Activated CD8-positive, alpha-beta memory T cell treated with anti-CD3 and anti-CD28 coated beads for 4 hours (primary cell): ENCODE data around the gene HMBS.
"Not testable (repeated sequence)": the region's sequence is repeated elsewhere in the genome, so short reads cannot be mapped to it uniquely, and the experiment has no call there.

Source experiments
- DNase-seq, 2 donors: peaks; one replicate each; pipeline ENCODE4 v3.0.0-alpha.2; 2020; ENCODE audit warnings: low read depth in 2 of 2

Gene HMBS

DNA sequence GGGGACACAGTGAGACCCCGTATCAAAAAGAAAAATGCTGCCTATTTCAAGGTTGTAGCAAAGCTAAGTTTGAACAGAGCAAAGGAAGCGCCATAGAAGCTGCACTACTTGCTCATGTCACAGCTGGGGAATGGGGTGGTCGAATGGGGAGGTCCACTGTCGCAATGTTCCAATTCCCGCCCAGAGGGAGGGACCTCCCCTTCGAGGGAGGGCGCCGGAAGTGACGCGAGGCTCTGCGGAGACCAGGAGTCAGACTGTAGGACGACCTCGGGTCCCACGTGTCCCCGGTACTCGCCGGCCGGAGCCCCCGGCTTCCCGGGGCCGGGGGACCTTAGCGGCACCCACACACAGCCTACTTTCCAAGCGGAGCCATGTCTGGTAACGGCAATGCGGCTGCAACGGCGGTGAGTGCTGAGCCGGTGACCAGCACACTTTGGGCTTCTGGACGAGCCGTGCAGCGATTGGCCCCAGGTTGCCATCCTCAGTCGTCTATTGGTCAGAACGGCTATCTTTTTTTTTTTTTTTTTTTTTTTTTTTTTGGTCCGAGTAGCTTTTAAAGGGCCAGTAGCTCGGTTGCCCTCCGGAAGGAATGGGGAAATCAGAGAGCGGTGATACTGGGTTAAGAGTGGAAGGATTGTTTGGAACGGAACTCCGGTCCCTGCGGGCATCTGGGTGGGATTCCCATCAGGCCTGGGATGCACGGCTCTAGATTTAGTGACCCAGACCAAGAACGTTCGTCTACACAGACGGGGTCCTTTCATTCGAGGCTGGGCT is at the start of gene HMBS:
HMBS (plus strand) TSS at position 219 of the 774 bp plus-strand sequence; CDS start at position 372, 153 bp downstream.
- DNase-seq = peak; percentile 85 to 87

DNA sequence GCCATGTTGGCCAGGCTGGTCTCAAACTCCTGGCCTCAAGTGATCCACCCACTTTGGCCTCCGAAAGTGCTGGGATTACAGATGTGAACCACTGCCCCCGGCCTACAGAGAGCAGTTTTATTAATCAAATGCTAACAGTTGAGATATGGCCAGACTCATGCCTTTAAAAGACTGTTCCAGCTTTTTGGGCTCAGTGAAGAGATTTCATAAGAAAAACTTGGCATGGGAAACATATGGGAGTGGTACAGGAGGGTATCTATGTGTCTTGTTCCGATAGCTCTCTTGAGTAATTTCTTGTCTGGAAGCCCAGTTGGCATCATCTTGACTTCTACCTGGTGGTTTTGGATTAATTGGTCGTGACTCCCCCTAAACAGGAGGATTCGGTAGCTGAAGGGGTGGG is 45.8 kb upstream of the HMBS start:
- no peak for DNase-seq

DNA sequence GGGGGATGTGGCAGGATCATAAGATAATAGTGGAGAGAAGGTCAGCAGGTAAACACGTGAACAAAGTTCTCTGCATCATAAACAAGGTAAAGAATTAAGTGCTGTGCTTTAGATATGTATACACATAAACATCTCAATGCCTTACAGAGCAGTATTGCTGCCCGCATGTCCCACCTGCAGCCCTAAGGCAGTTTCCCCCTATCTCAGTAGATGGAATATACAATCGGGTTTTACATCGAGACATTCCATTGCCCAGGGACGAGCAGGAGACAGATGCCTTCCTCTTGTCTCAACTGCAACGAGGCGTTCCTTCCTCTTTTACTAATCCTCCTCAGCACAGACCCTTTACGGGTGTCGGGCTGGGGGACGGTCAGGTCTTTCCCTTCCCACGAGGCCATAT is 45.2 kb upstream of the HMBS start:
- not testable (repeated sequence) for DNase-seq

DNA sequence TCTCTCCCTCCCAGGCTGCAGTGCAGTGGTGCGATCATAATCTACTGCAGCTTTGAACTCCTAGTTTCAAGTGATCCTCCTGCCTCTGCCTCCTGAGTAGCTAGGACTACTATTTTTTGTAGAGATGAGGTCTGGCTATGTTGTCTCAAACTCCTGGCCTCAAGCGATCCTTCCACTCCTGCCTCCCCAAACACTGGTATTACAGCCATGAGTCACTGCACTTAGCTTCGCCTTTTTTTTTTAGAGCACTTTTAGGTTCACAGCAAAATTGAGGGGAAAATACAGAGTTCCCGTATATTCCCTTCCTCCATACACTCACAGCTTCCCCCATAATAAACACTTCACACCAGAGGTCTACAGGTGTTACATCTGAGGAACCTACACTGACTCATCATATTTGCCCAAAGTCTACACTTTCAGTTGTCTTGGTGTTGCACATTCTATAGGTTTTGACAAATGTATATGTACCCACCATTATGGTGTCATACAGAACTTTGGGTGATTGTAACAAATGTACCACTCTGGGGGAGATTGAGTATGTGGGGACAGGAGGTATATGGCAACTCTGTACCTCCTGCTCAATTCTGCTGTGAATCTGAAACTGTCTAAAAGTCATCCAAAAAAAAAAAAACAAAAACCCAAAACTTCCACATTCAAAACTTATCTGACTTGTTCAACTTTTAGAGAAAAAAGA is 42.7 kb upstream of the HMBS start:
- no peak for DNase-seq

DNA sequence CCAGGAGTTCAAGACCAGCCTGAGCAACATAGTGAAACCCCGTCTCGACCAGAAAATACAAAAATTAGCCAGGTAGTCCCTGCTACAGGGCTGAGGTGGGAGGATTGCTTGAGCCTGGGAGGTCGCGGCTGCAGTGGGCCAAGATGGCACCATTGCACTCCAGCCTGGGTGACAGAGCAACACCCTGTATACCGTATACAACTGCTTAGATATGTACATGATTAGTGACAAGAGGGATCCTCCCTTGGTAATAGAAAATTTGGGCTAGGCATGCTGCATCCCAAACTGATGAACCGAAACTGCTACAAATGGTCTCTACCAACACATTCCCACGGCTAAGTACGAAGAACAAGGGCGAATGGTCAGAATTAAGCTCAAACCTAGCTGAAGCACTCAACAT is 41.8 kb upstream of the HMBS start:
- DNase-seq = no peak

DNA sequence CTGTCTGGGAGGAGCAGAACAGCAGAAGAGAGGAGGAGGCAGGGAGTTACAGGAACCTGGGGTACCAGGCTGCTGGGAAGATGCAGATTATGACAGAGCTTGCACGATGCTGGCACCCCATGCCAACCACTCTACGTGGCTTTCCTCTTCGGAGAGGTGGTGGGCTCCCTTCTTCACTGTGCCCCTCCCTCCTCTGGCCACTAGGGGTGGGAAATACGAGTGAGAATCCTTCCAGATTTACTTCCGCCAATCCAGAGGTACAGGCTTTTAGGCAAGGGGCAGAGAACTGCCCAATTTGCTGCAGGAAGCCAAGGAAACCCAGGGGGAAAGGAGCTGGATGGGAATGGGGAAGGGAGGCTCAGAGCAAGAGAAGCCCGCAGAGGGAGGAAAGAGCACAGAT is 40.0 kb upstream of the HMBS start:
- DNase-seq = no peak

DNA sequence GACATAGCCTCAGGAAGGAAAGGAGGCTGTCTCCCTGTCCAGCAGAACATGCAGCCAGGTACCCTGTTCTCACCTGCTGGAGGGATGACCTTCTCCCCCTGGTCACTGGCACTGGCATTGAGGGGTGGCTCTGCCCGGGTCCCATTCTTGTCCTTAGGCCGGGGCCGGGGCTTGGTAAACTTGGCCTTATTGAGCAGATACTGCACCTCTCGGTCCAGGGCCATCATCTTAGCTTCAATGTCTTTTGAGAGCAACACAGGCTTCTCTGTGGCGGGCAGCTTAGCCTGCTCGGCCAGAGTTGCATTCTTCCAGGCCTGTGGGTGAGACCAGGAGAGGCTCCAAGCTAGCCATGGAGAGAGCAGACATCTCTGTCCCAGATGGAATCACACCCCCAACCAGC is 38.2 kb upstream of the HMBS start:
- DNase-seq = no peak

DNA sequence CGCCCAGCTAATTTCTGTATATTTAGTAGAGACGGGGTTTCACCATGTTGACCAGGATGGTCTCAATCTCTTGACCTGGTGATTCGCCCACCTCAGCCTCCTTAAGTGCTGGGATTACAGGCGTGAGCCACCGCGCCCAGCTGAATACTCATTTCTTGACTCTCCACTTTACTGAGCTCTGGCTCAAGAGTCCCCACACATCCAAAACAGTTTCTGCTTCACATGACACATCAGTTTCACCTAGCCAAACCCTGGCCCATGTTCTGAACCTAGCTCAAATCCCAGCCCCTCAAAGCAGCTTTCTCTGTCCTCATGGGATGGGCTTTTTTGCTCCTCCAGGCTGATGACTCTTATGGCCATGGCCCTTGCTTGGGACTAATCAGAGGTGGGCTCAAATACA is 37.5 kb upstream of the HMBS start:
- DNase-seq = no peak

DNA sequence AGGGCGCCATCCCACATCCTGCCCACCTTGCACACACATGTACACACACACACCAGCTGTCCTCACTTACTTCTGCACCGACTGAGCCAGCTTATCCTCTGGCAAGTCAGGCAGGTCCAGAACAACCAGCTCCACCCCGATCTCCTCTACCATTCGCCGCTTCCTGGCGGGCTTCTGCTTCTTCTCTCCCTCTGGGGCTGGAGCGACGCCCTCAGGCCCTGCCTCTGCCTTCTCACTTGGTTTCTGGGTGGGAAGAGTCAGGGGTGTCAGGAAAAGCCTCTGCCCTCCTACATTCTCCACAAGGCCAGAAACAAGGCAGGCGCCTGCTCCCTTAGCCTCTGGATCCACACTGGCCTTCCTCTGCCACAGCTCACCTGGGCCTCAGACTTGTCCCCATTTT is 36.0 kb upstream of the HMBS start:
- no peak for DNase-seq

DNA sequence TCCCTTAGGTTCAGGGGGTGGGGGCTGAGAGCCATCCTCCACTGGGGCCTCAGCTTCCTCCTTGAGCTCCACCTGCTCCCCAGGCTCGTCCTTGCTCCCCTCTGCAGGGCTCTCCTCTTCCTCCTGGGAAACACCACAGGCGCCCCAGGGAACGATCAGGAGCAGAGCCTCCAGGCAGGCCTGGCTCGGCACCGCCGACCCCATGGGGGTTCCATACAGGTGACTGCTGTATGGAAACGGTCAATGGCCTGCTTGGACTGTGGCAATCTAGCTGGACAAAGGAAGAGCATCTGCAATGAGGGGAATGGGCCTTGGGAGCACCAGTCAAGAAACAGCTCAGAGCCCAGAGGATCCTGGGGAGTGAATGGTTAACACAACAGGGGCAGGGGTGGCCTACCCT is 35.6 kb upstream of the HMBS start:
- DNase-seq = no peak

DNA sequence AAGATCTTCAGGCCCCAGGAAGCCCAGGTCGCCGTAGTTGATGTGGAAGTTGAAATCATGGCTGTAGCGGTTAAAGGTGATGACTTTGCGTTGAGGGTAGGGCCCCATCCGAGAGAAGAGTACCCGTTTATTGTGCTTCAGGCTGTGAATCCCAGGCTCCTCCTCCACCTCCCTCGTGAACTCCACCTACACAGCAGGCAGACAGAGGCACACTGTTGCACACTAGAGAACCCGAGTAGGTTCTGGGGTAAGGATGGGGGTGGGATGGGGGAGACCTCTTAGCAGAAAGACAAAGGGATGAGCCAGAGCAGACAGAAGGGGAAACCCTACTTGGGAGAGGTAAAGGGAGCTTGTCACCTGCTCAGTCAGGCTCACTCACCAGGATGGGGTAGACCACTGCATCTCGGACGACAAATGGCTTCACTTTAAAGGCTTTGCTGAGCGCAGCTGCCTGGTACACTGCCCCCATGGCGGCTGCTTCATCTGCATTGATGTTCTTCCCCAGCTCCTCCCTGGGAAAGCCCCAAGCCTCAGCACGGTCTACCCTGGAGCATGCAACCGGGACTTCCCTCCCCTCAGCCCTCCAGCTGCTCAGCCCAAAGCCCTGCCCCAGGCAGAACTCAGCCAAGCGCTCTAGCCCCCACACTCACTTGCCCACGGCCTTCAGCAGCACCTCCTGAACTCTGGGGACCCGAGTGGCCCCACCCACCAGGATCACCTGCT is 33.1 kb upstream of the HMBS start:
- no peak for DNase-seq

DNA sequence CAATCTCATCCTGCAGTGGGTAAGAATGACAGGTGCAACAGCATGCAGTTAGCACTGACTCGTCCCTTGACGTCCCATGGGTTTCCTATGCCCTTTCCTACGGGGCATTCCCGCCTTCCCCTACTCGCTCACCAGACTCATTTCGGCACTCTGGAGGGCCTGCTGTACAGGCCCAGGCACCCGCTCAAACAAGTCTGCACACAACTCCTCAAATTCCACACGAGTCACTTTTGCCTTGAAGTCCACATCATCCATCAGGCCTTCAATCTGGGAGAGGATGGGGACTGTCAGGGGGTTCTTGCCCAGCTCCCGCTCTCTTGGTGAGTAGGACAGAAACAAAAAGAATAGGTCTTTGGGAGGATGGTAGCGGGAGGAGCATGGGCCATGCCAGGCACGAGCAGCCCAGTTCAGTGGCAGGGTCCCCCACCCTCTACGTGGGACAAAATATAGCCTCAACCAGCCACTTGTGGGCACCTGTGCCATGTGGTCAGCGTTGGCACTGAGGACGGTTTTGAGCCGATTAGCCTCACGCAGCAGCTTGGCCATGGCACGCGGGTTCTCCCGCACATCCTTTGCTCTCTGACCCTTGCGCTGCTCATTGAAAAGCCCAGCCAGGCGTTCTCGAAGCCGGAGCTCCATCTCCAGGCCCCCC is 32.4 kb upstream of the HMBS start:
- no peak for DNase-seq

DNA sequence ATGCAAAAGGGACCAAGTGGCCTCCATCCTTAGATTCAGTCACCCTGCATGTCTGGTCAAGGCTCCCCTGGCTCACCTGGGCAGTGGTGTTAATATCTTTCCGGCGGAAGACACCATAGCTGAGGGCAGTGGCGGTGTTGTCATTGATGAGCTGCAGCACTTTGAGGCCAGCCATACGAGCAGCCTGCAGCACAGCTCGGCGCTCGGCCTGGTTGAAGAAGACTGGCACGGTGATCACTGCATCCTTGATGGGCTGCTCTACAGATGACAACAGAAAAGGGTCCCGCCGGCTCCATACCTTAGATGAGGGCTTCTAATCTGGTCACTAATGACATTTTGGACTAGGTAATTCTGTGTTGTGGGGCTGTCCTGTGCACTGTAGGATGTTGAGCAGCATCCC is 30.3 kb upstream of the HMBS start:
- DNase-seq = no peak

DNA sequence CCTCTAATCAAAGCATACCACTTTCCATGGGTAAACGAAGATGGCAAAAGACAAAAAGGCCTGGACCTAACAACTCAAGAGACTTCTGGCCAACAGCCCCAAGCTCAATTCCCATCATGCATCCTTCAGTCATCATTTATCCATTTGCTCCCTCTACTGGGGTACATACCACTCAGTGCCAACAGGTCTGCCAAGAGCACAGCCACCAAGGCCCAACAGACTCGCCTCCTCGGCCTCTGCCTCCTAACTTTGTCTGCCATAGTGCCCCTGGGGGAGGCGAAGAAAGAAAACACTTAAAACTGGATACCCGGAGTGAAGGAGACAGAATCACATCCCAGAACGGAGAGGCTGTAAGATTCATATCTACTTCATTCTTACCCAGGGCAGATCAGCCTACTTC is 28.8 kb upstream of the HMBS start:
- DNase-seq = no peak

DNA sequence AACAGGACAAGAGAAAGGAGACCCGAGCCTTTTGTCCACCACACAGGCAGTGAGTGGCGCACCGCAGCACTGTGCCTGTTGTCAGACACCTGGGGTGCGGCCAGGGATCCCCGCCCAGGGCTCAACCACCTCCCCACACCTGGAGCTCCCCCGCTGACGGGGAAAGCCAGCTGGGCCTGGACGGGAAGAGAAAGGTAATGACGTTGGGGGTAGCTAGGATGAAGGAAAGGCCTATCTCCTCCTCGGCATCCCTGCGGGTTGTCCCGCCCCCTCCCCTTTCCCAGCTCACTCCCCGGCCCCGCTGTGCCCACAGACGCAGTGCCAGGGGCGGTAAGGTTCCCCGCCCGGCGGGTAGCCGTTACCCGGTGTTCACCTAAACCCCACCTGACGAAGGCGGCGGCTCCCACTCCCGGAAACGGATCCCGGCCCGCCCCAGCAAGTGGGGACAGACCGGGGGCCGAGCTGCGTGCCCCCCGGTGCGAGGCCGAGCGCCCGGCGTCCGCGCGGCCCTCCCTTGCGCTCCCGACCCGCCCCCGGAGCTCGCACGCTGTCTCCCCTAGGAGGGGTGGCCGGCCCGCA is 28.2 kb upstream of the HMBS start:
- DNase-seq = peak; percentile 16 to 18

DNA sequence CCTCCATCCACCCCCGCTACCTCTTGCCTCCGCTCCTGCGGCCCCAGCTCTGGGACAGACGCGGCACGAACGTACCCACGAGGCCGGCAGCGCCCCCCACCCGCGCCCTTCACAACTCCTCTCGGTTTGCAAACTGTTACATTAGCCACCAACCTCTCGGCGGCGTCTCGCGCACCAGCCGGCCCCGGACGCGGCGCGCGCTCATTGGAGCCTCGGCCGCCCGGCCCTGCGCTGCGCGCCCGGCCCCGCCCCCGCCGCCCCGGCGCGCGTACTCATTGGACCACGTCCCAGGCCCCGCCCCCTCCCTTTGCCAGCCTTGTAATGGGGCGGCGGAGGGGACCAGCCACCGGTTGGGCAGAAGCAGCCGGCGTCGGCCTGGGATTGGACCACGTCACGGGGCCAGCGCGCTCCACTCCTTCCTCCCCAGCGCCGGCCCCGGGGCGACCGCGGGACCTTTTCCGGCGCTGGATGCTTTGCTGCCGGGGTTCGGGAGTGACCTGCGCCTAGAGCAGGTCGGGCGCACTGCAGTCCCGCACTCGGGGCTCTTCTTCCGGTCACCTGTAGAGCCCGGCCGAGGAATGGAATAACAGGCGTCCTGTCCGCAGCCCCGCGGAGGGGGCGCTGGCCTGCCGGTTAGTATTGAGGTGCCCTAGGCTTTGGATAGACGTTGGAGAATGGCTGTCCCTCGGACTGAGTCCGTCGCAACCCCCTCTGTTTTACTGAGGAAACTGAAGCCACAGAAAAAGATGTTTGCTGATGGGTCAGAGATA is 27.5 kb upstream of the HMBS start, which contains the start of gene HYOU1:
HYOU1 (minus strand) TSS at position 206 of the 770 bp plus-strand sequence. CDS start 1,045 bp downstream, outside the sequence.
- DNase-seq = peak; percentile 95 to 98

DNA sequence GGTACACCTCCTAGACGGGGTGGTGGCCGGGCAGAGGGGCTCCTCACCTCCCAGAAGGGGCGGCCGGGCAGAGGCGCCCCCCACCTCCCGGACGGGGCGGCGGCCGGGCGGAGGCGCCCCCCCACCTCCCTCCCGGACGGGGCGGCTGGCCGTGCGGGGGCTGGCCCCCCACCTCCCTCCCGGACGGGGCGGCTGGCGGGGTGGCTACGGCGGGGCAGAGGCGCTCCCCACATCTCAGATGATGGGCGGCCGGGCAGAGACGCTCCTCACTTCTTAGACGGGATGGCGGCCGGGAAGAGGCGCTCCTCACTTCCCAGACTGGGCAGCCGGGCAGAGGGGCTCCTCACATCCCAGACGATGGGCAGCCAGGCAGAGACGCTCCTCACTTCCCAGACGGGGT is 25.6 kb upstream of the HMBS start:
- DNase-seq = not testable (repeated sequence)

DNA sequence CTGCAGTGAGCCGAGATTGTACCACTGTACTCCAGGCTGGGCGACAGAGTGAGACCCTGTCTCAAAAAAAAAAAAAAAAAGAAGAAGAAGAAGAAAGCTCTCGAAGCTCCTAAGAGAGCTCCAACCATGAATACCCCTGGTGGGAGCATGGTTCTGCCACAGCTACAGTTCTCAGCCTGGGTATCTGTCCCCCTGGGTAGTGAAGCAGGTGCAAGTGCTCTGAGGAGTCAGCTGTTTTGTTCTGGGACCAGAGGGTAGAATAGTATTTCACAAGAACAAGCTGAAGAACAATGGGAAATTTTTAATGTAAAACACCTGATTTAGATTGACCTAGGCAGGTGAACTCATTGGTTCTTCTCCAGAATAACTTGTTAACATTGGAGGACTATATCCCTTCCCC is 23.4 kb upstream of the HMBS start:
- DNase-seq = no peak

DNA sequence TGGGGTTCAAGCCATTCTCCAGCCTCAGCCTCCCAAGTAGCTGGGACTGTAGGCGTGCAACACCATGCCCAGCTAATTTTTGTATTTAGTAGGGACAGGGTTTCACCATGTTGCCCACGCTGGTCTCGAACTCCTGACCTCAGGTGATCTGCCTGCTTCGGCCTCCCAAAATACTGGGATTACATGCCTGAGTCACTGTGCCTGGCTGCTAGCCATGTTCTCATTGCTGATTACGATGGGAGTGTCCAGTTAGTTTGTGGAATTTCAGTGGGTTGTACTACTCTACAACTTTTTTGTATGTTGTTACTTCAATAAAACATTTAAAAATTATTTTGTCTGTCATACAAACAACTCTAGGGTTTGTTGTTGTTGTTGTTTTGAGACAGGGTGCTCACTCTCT is 21.9 kb upstream of the HMBS start:
- no peak for DNase-seq

DNA sequence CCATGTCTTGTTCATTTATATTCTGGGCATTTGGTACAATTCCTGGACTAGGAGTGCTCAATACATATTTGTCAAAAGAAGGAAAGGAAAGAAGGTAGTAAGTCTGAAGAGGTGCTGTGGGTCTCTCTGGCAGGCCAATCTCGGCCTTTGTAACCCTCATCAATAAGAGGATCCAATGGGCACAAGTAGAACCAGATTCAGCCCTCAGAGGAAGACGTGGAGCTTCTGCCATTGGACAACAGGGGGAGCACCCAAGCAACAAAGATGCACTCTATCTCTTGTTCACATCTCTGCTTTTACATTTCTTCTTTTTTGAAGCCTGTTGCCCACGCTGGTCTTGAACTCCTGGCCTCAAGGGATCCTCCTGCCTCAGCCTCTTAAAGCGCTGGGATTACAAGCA is 19.3 kb upstream of the HMBS start:
- DNase-seq = no peak
